SJCRH30 (cell line): ENCODE results near the gene H6PD. TPM values are rescaled to one million over a fixed set of nuclear protein-coding genes. Genes with fewer than 3 reads are reported as not detected.

Experiments
- DNase-seq, 2 experiments: peaks; one replicate each; pipeline ENCODE4 v3.0.0-alpha.2; 2015 to 2020
- H3K27ac ChIP-seq: fragments of 250-450 bp; sonication (Bioruptor Pico); 2 replicates; pipeline ENCODE4 v1.5.1; 2020; ENCODE audit warnings: mild to moderate bottlenecking, moderate library complexity
- H3K27me3 ChIP-seq: fragments of 250-450 bp; sonication (Bioruptor Pico); 2 replicates; pipeline ENCODE4 v1.5.1; 2020; ENCODE audit warnings: mild to moderate bottlenecking, moderate library complexity
- H3K36me3 ChIP-seq: fragments of 250-450 bp; sonication (Bioruptor Pico); 2 replicates; pipeline ENCODE4 v1.5.1; 2020; ENCODE audit warnings: mild to moderate bottlenecking, moderate library complexity
- H3K4me1 ChIP-seq: fragments of 250-450 bp; sonication (Bioruptor Pico); 2 replicates; pipeline ENCODE4 v1.5.1; 2020; ENCODE audit warnings: mild to moderate bottlenecking, moderate library complexity
- H3K4me3 ChIP-seq: fragments of 250-450 bp; sonication (Bioruptor Pico); 2 replicates; pipeline ENCODE4 v1.5.1; 2020; ENCODE audit warnings: mild to moderate bottlenecking, moderate library complexity
- H3K9me3 ChIP-seq: fragments of 250-450 bp; sonication (Bioruptor Pico); replicated peaks from 2 replicates; pipeline ENCODE4 v1.5.1; 2020; ENCODE audit warnings: mild to moderate bottlenecking, moderate library complexity
- total RNA-seq: library from RNA; depleted of rRNA; stranded (reverse); fragments of >200 nt; shearing (Covaris generic); gene quantifications from 2 replicates; pipeline ENCODE4 v1.2.3, GENCODE V29; 2014

The H6PD gene
- total RNA-seq, 1 experiment from 2014 or later: 7.0 TPM

DNA sequence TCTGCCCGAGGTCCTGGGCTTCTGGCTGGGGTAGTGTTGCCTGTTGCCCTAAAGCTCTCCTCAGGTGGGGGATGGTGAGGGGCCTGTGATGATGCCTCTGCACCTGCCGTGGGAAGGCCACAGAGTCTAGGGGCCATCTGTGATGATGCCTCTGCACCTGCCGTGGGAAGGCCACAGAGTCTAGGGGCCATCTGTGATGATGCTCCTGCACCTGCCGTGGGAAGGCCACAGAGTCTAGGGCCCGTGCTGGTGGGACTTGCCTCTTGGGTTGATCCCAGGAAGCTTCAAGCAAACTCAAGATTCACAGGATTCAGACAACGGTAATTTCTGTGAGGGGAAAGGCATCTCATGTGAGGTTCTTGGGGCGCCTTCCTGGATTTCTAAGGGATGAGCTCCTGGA lies 75.4 kb downstream of the H6PD start:
- Histone ChIP-seq H3K27me3 (peaks cover 49% of the 10 kb centered on the region), H3K27ac (no peak overlapping the region), H3K9me3 (no peaks in the 10 kb centered on the region), H3K36me3 (no peaks in the 10 kb centered on the region), H3K4me1 (no peaks in the 10 kb centered on the region), H3K4me3 (no peak overlapping the region)
- no peak for DNase-seq

DNA sequence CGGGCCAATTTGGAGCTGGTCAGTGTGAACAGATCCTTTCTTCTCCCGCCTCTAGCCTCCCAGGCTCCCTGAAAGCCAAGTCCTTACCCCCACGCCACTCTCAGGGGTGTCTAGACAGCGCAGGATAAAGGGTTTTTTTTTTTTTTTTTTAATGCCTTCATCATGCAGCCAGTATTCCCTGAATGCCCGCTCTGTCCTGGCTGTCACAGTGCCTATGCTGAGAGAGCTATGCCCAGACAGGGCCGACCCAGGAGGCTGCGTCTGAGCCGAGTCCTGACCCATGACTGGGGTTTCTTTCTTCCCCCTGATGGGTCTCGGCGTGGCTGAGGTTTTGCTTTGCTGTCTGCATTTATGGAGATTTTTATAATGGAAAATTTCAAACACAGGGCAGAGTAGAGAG lies 76.5 kb downstream of the H6PD start:
- Histone ChIP-seq H3K27me3 (peaks cover 48% of the 10 kb centered on the region), H3K4me1 (no peaks in the 10 kb centered on the region), H3K27ac (no peak overlapping the region), H3K36me3 (no peaks in the 10 kb centered on the region), H3K9me3 (no peaks in the 10 kb centered on the region), H3K4me3 (no peak overlapping the region)
- no peak for DNase-seq

DNA sequence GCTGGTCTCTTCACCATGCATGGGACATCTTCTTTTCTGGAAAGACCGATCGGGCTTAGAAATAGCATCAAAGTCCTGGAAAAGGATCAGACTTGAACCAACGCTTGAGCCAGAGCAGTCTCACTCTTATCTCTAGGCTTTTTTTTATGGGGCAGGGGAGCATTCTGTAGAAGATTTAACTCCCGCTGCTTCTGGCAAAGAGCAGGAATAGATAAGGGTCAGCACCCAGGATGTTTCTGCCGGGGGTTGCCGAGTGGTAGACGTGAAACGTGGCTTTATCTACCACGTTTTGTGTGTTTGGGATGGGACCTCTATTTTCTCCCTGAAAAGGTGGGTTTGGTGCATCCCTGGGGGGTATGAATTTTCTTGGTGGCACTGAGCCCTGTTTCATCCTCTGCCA lies 76.9 kb downstream of the H6PD start:
- Histone ChIP-seq H3K36me3 (no peaks in the 10 kb centered on the region), H3K9me3 (no peaks in the 10 kb centered on the region), H3K4me3 (no peak overlapping the region), H3K4me1 (no peaks in the 10 kb centered on the region), H3K27me3 (peaks cover 49% of the 10 kb centered on the region), H3K27ac (no peak overlapping the region)
- DNase-seq: no peak

DNA sequence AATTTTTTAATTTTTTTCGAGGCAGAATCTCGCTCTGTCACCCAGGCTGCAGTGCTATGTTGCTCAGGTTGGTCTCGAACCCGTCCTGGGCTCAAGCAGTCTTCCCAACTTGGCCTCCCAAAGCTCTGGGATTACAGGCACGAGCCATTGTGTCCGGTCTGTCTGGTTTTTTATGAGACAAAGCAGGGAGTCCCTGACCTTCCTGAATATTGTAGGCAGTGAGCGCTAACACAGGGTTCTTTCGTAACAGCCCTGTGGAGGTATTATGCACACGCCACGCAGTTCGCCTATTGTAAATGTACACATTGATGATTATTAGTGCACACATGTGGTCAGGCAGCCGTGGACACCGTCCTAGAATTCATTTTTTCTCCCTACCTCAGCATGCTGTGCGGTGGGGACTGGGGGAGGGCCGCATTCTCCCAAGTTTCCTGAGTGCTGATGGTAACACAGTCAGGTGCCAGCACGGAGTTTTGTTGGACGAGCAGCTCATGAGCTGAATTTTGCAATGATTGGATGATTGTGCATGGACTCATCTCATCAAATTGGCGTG lies 77.7 kb downstream of the H6PD start:
- H3K36me3 ChIP-seq: no peaks in the 10 kb centered on the region

DNA sequence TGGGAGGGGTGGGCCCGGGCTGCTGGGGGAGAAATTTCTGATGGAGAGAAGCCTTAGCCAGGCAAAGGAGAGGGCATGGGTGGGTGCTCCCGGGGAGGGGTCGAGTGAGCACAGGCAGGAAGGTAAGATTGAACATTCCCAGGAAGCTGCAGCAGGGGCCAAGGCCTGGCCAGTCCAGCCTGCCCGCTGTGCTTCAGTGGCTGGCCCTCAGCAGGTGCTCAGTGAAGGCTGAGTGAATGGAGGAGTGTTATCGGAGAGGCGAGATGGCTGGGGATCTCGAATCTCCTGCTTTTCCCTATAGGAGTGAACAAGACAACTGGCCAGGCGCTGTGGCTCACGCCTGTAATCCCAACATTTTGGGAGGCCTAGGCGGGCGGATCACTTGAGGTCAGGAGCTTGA lies 79.0 kb downstream of the H6PD start:
- peaks cover 43% of the 10 kb centered on the region for H3K27me3 ChIP-seq
- no peak overlapping the region for H3K27ac ChIP-seq
- H3K9me3 ChIP-seq: no peaks in the 10 kb centered on the region
- H3K36me3 ChIP-seq: no peaks in the 10 kb centered on the region
- H3K4me1 ChIP-seq: 0 out of 2 replicates have a peak, but pooled peaks cover 2% of the 10 kb centered on the region
- DNase-seq: no peak
- no peak overlapping the region for H3K4me3 ChIP-seq

More for the DNA sequence above, 77.7 kb downstream of the H6PD start:
- H3K9me3 ChIP-seq: no peaks in the 10 kb centered on the region
- no peak overlapping the region for H3K4me3 ChIP-seq
- DNase-seq: no peak
- H3K4me1 ChIP-seq: 0 out of 2 replicates have a peak, but pooled peaks cover under 1% of the 10 kb centered on the region
- H3K27ac ChIP-seq: no peak overlapping the region
- H3K27me3 ChIP-seq: peaks cover 48% of the 10 kb centered on the region

DNA sequence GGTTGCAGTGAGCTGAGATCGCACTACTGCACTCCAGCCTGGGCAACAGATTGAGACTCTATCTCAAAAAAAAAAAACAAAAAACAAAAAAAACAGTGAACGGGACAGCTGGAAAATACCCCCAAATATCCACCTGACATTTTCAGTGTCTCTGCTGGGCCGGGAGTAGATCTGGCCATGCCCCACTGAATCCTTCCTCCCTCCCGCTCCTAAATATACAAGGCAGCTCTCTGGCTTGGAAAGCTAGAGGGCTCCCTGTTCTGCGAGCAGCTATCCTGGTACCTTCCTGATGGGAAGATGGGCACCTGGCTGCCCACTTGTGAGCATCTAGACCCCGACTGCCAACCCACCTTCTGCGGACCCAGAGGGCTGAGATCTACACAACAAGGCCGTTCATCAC lies 79.5 kb downstream of the H6PD start:
- H3K4me1 ChIP-seq: 0 out of 2 replicates have a peak, but pooled peaks cover 2% of the 10 kb centered on the region
- peaks cover 45% of the 10 kb centered on the region for H3K27me3 ChIP-seq

DNA sequence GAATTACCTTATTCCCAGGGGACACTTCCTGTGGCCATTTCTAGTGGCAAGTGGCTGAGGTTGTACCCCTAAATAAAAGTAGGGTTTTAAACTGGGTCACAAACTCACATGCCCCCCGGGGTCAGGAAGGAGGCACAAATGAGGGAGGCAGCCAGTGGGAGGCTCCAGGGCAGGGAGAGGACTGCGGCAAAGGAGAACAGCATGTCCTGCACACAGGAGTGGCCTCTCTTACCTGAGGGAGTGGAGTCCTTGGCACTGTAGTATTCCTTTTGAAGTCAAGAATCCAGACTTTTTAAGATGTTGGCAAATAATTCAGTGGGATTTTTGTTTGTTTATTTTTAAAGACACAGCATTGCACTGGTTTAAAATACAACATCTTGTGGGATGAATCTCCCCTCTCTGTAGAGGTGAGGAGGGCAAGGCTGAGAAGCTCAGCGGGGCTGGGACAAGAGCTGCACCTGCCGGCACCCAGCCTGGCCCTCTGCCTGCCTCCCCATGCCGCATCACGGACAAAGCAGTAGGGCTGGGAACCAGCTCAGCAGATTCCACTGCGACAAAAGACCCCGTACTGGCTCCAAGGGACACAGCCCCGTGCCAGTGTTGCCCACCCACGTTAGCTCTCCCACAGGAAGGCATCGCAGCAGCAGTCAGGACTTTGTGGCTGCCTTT lies 80.3 kb downstream of the H6PD start:
- H3K4me1 ChIP-seq: 0 out of 2 replicates have a peak, but pooled peaks cover 2% of the 10 kb centered on the region
- no peak overlapping the region for H3K27ac ChIP-seq
- no peaks in the 10 kb centered on the region for H3K36me3 ChIP-seq
- no peaks in the 10 kb centered on the region for H3K9me3 ChIP-seq
- H3K4me3 ChIP-seq: no peak overlapping the region
- peaks cover 46% of the 10 kb centered on the region for H3K27me3 ChIP-seq
- no peak for DNase-seq

More for the DNA sequence above, 79.5 kb downstream of the H6PD start:
- Histone ChIP-seq H3K36me3 (no peaks in the 10 kb centered on the region), H3K9me3 (no peaks in the 10 kb centered on the region), H3K27ac (no peak overlapping the region), H3K4me3 (no peak overlapping the region)
- DNase-seq: no peak

DNA sequence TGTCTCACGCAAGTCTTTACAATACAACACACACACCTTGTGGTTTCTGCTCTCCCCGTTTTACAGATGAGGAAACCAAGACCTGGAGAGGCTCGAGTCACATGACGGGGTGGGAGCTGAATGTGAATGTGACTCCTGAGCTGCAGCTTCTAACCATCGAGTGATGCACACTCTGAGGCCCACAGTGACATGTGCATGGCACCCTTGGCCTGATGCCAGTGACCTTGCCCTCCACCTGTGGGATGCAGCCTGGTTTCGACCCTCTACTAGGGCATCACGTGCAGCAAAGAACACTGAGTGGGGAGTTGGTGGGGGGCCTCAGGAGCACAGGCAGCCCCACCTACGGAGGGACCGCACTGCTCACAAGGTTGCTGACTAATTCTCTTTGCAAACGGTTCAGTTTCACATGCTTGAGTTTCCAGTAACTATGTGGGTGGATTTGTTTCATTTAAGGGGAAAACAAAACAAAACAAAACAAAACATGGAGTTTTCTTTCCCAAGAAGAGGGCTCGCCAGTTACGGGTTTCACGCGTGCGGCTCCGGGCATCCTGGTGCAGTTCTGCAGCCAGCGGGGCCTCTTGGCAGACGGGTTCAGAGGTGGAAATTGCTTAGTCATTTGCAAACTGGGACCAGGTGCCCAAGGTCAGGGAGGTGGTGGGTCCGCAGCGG lies 81.0 kb downstream of the H6PD start:
- no peaks in the 10 kb centered on the region for H3K9me3 ChIP-seq

DNA sequence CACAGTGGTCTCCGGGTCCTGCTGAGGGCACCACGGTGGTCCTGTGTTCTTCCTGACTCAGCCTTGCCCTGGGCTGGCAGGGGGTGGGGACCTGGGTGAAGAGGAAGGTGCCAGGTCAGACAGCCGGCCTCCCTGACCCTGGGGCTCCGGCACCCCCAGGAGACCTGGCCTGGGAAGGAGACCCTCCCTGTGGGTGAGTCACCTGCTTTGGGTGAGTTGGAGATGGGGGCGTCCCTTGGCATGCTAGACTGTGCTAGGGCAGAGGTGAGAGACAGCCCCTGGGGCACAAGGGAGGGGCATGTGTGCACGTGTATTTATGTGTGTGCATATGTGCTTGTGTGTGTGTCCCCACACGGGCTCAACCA lies 81.5 kb downstream of the H6PD start:
- no peaks in the 10 kb centered on the region for H3K36me3 ChIP-seq
- no peak for DNase-seq
- H3K9me3 ChIP-seq: no peaks in the 10 kb centered on the region
- no peak overlapping the region for H3K27ac ChIP-seq
- 0 out of 2 replicates have a peak, but pooled peaks cover 2% of the 10 kb centered on the region for H3K4me1 ChIP-seq
- no peak overlapping the region for H3K4me3 ChIP-seq
- H3K27me3 ChIP-seq: peaks cover 48% of the 10 kb centered on the region

More for the DNA sequence above, 81.0 kb downstream of the H6PD start:
- no peak overlapping the region for H3K4me3 ChIP-seq
- peaks cover 46% of the 10 kb centered on the region for H3K27me3 ChIP-seq
- no peak for DNase-seq
- H3K4me1 ChIP-seq: 0 out of 2 replicates have a peak, but pooled peaks cover 2% of the 10 kb centered on the region
- H3K36me3 ChIP-seq: no peaks in the 10 kb centered on the region
- no peak overlapping the region for H3K27ac ChIP-seq

DNA sequence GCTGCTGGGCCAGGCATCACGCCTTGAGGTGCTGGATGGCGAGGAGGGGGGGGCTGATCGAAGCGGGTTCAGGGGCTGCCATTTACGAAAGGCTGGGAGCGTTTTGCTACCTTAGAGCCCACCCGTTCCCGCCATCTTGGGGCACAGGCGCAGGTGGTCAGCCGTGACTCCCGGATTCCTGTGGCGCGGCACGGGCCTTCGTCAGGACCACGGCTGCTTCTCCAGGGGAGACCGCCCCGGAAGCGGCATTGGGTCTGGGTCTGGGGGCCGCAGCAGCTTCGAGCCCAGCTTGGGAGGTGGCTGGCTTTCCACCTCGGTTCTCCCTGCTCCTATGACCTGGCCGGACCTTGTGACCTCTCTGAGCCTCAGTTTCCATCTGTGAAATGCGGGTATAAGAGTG lies 81.9 kb downstream of the H6PD start:
- Histone ChIP-seq H3K27me3 (peaks cover 52% of the 10 kb centered on the region), H3K4me1 (0 out of 2 replicates have a peak, but pooled peaks cover 2% of the 10 kb centered on the region), H3K4me3 (no peak overlapping the region), H3K9me3 (no peaks in the 10 kb centered on the region), H3K27ac (no peak overlapping the region), H3K36me3 (no peaks in the 10 kb centered on the region)
- DNase-seq: no peak

DNA sequence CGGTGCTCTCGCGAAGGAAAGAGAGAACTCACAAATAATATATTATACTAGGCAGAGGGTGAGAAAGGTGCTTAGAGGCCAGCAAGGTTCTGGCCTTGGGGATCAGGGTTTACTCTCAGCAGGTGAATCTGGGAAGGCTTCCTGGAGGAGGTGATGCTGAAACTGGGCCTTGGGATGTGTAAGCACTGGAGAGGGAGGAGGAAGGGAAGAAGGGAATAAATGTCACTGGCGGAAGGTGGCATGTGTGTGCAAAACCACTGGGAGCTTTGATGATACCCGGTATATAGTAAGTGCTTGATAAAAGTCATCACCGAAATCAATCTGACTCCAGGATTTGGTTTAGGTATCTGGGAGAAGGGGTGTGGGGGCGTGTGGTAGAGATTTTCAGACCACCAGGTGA lies 82.5 kb downstream of the H6PD start:
- Histone ChIP-seq H3K9me3 (no peaks in the 10 kb centered on the region), H3K27ac (no peak overlapping the region), H3K27me3 (peaks cover 53% of the 10 kb centered on the region), H3K4me1 (0 out of 2 replicates have a peak, but pooled peaks cover 2% of the 10 kb centered on the region), H3K36me3 (no peaks in the 10 kb centered on the region), H3K4me3 (no peak overlapping the region)
- DNase-seq: no peak

DNA sequence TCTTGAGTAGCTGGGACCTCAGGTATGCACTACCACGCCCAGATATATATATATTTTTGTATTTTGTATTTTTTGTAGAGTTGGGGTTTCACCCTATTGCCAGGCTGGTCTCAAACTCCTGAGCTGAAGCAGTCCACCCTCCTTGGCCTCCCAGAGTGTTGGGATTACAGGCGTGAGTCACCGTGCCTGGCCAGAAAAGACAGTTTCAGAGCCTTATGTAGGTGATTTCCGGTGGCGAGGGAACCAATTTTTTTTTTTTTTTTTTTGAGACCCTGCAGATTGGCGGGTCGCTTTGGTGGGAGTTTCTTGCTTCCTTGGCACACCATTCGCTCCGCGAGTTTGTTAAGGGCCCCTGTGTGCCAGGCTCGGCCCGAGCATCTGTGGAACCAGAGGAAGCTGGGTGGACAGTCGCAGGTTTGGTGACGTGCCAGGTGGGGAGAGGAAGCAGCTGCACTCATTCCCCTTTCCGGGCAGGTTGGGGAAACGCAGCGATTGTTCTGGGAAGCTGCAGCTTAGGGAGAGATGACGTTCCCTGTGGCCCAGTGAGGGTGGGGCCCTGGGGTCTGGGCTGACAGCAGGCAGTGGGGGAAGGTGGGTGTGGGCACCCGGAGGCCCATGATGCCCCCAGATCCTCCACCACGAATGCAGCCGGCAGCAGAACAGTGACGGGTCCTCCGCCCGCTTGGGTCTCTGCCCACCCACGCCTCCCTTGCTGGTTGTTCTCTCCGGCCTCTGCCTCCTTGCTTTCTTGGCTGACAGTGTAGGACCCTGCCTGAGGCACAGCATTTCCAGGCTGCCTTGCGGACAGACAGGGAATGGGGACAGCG lies 83.2 kb downstream of the H6PD start:
- Histone ChIP-seq H3K4me1 (0 out of 2 replicates have a peak, but pooled peaks cover 2% of the 10 kb centered on the region), H3K27me3 (peaks cover 56% of the 10 kb centered on the region), H3K9me3 (no peaks in the 10 kb centered on the region), H3K36me3 (no peaks in the 10 kb centered on the region), H3K27ac (no peak overlapping the region), H3K4me3 (peak overlapping the region; percentile 9; the same call in 1 of the 2 replicates)
- peak; percentile 46 to 51 for DNase-seq

DNA sequence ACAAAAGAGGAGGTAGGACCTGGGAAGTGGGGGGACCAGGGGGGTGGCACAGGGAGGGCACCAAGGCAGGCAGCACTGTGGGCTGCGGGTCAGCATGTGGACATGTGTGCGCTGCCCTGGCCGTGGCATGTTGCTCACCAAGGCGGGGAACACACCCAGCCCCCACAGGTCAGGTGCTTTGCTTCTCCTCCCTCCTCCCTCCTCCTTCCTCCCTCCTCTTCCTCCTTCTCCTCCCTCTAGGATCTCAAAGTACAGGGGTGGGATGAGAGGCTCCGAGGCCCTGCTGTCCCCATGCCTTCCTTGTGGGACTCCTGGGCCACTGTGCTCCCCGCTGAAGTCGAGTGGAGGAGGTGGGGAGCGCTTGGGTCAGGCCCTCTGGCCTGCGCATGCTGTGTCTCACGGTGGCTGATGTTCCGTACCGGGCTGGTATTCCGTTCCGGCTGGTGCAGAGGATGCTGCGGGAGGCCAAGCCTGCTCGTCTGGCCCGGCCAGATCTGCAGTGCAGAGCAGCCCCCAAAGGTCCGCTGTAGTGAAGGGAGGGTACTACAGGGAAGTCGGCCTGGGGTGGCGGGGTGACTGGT lies 84.7 kb downstream of the H6PD start:
- Histone ChIP-seq H3K9me3 (no peaks in the 10 kb centered on the region), H3K27ac (no peak overlapping the region), H3K36me3 (no peaks in the 10 kb centered on the region), H3K27me3 (peaks cover 63% of the 10 kb centered on the region), H3K4me1 (0 out of 2 replicates have a peak, but pooled peaks cover 2% of the 10 kb centered on the region), H3K4me3 (no peak overlapping the region)
- DNase-seq: no peak

DNA sequence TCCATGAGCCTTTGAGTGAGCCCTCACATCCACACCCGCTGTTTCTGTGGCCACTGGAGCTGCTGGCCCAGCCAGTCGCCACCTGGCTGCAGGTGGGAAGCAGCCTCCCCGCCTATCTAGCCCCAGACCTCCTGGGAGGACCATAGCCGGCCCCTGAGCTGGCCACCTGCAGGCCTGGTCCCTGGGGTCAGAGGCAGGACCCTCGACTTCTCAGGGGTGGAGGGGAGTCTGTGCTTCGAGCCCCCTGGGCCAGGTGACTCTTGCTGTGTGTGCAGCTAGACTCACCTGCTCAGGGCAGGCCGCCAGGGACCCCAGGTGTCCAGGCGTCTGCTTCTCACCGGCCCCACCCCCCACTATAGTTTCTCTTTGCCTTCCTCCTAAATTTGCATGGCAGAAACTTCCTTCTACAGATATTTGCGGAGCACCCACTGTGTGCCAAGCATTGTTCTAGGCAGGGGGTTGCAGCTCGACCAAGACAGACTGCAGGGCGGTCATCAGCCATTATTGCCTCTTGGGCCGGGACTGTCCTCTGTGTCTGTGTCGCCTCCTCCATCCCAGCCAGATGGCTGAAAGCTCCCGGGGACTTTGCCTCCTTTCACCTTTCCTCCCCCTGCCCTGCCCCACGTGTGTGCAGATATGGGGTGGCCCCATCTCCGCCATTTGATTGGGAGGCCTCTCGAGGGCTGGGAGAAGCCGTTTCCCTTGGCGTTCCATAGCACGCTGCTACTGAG lies 85.4 kb downstream of the H6PD start:
- Histone ChIP-seq H3K36me3 (no peaks in the 10 kb centered on the region), H3K4me1 (0 out of 2 replicates have a peak, but pooled peaks cover 2% of the 10 kb centered on the region), H3K4me3 (no peak overlapping the region), H3K27ac (no peak overlapping the region), H3K9me3 (no peaks in the 10 kb centered on the region), H3K27me3 (peaks cover 67% of the 10 kb centered on the region)
- DNase-seq: no peak
